ENCODE results near the gene RALA.

Gene RALA

DNA sequence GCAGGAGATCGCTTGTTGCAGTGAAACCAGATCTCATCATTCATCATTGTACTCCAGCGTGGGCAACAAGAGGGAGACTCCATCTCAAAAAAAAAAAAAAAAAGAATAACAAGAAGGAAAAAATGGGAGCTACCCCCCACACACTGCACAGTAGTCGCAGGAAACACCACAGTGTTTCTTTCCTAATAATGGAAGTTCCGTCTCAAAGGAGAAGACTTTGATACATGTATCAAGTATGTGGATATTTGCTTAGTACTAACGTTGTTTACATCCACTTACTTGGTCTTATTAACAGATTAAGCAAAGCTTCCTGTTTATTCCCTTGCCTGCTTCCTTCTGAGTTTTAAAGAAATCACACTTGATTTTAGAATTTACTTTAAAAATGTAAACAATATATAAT, 35.0 kb upstream of the RALA start:
- TF ChIP-seq, protein P1, sequence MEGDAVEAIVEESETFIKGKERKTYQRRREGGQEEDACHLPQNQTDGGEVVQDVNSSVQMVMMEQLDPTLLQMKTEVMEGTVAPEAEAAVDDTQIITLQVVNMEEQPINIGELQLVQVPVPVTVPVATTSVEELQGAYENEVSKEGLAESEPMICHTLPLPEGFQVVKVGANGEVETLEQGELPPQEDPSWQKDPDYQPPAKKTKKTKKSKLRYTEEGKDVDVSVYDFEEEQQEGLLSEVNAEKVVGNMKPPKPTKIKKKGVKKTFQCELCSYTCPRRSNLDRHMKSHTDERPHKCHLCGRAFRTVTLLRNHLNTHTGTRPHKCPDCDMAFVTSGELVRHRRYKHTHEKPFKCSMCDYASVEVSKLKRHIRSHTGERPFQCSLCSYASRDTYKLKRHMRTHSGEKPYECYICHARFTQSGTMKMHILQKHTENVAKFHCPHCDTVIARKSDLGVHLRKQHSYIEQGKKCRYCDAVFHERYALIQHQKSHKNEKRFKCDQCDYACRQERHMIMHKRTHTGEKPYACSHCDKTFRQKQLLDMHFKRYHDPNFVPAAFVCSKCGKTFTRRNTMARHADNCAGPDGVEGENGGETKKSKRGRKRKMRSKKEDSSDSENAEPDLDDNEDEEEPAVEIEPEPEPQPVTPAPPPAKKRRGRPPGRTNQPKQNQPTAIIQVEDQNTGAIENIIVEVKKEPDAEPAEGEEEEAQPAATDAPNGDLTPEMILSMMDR (IDR thresholded peaks at IDR 0.05), result no peak
- no peak for TF ChIP-seq ZFX (IDR thresholded peaks at IDR 0.05; ENCODE audit: borderline replicate concordance)
- no peak overlapping the region for H3K27ac ChIP-seq

DNA sequence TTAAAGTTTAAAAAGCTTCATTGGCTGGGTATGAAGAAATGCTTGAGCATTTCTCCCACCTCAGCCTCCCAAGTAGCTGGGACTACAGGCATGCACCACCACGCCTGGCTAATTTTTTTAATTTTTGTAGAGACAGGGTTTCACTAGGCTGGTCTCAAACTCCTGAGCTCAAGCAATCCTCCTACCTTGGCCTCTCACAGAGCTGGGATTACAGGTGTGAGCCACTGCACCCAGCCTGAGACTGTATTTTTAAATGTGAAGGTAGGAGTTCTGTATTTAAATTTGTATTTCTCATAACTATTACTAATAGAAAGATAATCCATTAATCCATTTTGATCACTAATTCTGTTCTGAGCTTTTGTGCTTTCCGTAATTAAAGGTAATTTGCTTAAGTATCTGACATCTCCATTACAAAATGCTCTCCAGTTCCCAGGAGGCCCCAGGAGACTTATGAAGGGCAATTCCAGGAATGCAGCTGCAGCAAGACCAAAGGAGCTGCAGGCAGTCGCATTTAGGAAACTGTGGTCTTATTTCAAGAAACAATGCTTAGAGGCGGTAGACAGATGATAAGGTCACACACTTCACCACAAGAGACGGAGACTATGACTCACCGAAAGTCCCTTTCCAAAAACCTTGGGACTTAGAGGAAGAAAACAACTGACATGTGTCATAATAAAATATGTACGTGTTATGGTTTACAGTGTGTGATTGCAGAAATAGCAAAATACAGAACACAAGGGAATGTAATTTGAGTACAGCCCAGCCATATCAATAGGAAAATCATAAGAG, 33.9 kb upstream of the RALA start:
- H3K27ac ChIP-seq, result no peak overlapping the region
- no peak for TF ChIP-seq ZFX (IDR thresholded peaks at IDR 0.05; ENCODE audit: borderline replicate concordance)
- TF ChIP-seq, protein P1 (IDR thresholded peaks at IDR 0.05), result no peak

DNA sequence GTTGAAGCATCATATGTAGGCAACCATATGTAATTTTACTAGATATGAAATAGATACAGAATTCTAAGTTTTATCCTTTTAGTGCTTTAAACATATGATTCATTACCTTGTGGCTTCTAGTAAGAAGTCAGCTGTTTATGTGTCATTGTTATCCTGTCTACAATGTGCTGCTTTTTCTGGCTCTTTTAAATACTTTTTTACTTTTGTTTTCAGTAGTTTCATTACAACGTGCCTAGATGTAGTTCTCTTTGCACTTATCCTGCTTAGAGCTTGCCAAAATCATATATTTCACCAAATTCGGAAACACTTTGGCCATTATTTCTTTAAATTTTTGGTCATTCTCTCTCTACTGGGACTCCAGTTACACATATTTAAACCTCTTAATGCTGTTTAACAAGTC, 30.8 kb upstream of the RALA start:
- no peak for TF ChIP-seq ZFX (IDR thresholded peaks at IDR 0.05; ENCODE audit: borderline replicate concordance)
- TF ChIP-seq, protein P1 (IDR thresholded peaks at IDR 0.05), result no peak
- no peak overlapping the region for H3K27ac ChIP-seq

DNA sequence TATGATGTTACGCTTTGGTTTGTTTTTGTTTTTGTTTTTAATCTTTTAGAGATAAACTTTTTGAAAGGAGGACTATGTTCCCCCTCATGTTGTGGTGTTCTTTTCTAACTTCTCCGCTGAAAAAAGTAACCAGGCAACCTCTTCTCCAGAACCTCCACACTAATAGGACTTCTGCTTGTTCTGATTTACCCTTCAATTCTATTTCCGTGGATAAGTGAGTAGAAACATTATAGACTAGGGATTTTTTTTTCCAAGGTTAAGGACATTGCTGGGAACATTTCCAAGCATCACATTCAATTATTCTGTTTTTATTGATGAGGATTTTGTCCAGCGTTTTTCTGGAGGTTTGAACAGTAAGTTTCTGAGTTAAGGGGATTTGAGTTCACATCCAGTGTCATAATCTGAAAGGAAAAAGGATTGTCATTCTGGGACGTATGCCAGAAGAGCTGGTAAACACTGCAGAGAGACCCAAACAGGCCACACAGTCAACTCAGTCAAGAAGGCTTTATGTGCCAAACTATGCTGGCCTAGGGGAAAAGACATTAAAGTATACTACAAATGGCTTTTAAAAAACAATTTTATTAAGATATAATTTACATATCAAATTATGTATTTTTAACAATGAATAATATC, 28.3 kb upstream of the RALA start:
- H3K27ac ChIP-seq, result no peak overlapping the region

DNA sequence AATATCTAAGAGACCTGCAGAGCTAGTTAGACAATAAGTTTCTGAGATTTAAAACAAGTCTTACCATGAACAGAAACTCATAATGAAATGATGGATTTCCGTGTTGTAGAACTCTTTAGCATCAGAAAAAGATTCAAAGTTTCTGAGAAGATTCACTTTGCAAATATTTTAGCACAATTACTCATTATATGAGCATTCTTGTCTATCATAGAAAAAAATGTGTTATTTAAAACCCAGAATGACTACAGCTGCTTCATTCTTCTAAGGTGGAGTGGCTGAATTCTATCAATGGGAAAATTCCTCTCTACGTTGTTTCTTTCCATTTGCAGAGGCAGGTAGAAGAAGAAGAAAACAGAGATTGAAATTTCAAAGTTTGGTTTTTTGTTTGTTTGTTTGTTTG, 21.0 kb upstream of the RALA start:
- TF ChIP-seq, protein P1 (IDR thresholded peaks at IDR 0.05), result no peak
- TF ChIP-seq ZFX (IDR thresholded peaks at IDR 0.05; ENCODE audit: borderline replicate concordance), result no peak
- no peak overlapping the region for H3K27ac ChIP-seq

More for the DNA sequence above, 28.3 kb upstream of the RALA start:
- TF ChIP-seq, protein P1 (IDR thresholded peaks at IDR 0.05), result no peak
- TF ChIP-seq ZFX (IDR thresholded peaks at IDR 0.05; ENCODE audit: borderline replicate concordance), result no peak

DNA sequence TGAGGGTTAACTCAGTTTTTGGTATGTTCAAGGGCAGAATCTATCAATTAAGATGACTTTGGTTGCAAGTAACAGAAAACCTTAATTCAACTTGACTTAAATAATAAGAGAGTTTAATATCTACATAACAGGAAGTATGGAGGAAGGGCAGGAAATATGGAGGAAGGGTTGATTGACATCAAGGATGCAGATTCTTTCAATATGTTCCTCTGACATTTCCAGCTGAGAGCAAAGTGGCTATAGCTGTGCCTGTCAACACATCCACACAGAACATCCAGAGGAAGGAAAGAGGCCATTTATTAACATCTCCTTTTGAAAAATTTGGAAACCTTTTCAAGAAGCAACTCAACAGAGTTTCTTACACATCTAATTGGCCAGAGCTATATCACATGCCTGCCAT, 19.4 kb upstream of the RALA start:
- no peak for TF ChIP-seq ZFX (IDR thresholded peaks at IDR 0.05; ENCODE audit: borderline replicate concordance)
- TF ChIP-seq, protein P1 (IDR thresholded peaks at IDR 0.05), result no peak
- H3K27ac ChIP-seq, result no peak overlapping the region

DNA sequence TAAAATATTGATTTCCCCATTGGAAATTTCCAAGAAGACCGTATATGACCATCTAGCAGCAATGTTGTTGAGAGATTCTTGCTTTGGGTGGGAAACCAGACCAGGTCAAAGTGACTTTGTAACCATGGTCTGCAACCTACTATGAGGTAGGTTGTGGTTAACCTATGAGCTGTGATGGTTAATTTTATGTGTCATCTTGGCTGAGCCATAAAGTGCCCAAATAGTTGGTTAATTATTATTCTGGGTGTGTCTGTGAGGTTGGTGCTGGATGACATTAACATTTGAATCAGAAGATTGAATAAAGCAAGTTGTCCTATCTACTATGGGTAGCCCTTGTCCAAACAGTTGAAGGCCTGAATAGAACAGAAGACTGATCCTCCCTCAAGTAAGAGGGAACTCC, 18.3 kb upstream of the RALA start:
- TF ChIP-seq, protein P1 (IDR thresholded peaks at IDR 0.05), result no peak
- TF ChIP-seq ZFX (IDR thresholded peaks at IDR 0.05; ENCODE audit: borderline replicate concordance), result no peak
- no peak overlapping the region for H3K27ac ChIP-seq

Measured in 22Rv1 (cell line).